Measurements from ENCODE around the gene SIM1. TPM values are rescaled to one million over a fixed set of nuclear protein-coding genes. Genes with fewer than 3 reads are reported as not detected.

The SIM1 gene
- polyA plus RNA-seq, 1 donor, result 0.03 TPM

- no peak overlapping the region for H3K27ac ChIP-seq (ENCODE audit: low read length)
- 44% methylated on average over 2 of the region's 4 CpGs for WGBS (ENCODE audit: insufficient coverage, low lambda C conversion rate)
- no peak for DNase-seq
Observed at GRCh38 chr6:100412872-100413271, 51.8 kb downstream of the SIM1 start.

GRCh38 chr6:100404051-100404450, 60.7 kb downstream of the SIM1 start:
- Histone ChIP-seq H3K9me3 (ENCODE audit: control insufficient read depth, low read depth, low read length) (no peaks in the 10 kb centered on the region), H3K27me3 (ENCODE audit: control insufficient read depth, insufficient read depth, low read length) (no peaks in the 10 kb centered on the region), H3K4me1 (ENCODE audit: control insufficient read depth, insufficient read depth, low read length) (no peaks in the 10 kb centered on the region), H3K4me3 (ENCODE audit: low read length) (no peak overlapping the region), H3K36me3 (ENCODE audit: control insufficient read depth, insufficient read depth, low read length) (no peaks in the 10 kb centered on the region), H3K27ac (ENCODE audit: low read length) (no peak overlapping the region)
- 50% methylated on average over 2 of the region's 3 CpGs for WGBS (ENCODE audit: insufficient coverage, low lambda C conversion rate)
- no peak for DNase-seq

More at GRCh38 chr6:100412872-100413271, 51.8 kb downstream of the SIM1 start:
- H3K27me3 ChIP-seq (ENCODE audit: control insufficient read depth, insufficient read depth, low read length), result peaks cover 4% of the 10 kb centered on the region
- H3K4me3 ChIP-seq (ENCODE audit: low read length), result no peak overlapping the region
- H3K9me3 ChIP-seq (ENCODE audit: control insufficient read depth, low read depth, low read length), result no peaks in the 10 kb centered on the region
- no peaks in the 10 kb centered on the region for H3K36me3 ChIP-seq (ENCODE audit: control insufficient read depth, insufficient read depth, low read length)
- H3K4me1 ChIP-seq (ENCODE audit: control insufficient read depth, insufficient read depth, low read length), result peaks cover 12% of the 10 kb centered on the region

GRCh38 chr6:100393493-100393892, 71.2 kb downstream of the SIM1 start:
- Histone ChIP-seq H3K27ac (ENCODE audit: low read length) (no peak overlapping the region), H3K4me3 (ENCODE audit: low read length) (no peak overlapping the region), H3K9me3 (ENCODE audit: control insufficient read depth, low read depth, low read length) (no peaks in the 10 kb centered on the region), H3K4me1 (ENCODE audit: control insufficient read depth, insufficient read depth, low read length) (no peaks in the 10 kb centered on the region), H3K27me3 (ENCODE audit: control insufficient read depth, insufficient read depth, low read length) (no peaks in the 10 kb centered on the region), H3K36me3 (ENCODE audit: control insufficient read depth, insufficient read depth, low read length) (no peaks in the 10 kb centered on the region)
- WGBS (ENCODE audit: insufficient coverage, low lambda C conversion rate), result 100% methylated on average over 1 of the region's 23 CpGs
- DNase-seq, result no peak

GRCh38 chr6:100392423-100392822, 72.3 kb downstream of the SIM1 start:
- Histone ChIP-seq H3K4me3 (ENCODE audit: low read length) (no peak overlapping the region), H3K27ac (ENCODE audit: low read length) (no peak overlapping the region), H3K27me3 (ENCODE audit: control insufficient read depth, insufficient read depth, low read length) (no peaks in the 10 kb centered on the region), H3K4me1 (ENCODE audit: control insufficient read depth, insufficient read depth, low read length) (no peaks in the 10 kb centered on the region), H3K9me3 (ENCODE audit: control insufficient read depth, low read depth, low read length) (no peaks in the 10 kb centered on the region), H3K36me3 (ENCODE audit: control insufficient read depth, insufficient read depth, low read length) (no peaks in the 10 kb centered on the region)
- DNase-seq, result no peak
- WGBS (ENCODE audit: insufficient coverage, low lambda C conversion rate), result no CpG with 5 or more reads among the region's 2 CpGs

- no peak for DNase-seq
- H3K27me3 ChIP-seq (ENCODE audit: control insufficient read depth, insufficient read depth, low read length), result no peaks in the 10 kb centered on the region
- 38% methylated on average over 1 of the region's 3 CpGs for WGBS (ENCODE audit: insufficient coverage, low lambda C conversion rate)
Observed at GRCh38 chr6:100388868-100389519, 75.7 kb downstream of the SIM1 start.

GRCh38 chr6:100382767-100383195, 81.9 kb downstream of the SIM1 start:
- Histone ChIP-seq H3K27ac (ENCODE audit: low read length) (no peak overlapping the region), H3K4me3 (ENCODE audit: low read length) (no peak overlapping the region), H3K36me3 (ENCODE audit: control insufficient read depth, insufficient read depth, low read length) (no peaks in the 10 kb centered on the region), H3K4me1 (ENCODE audit: control insufficient read depth, insufficient read depth, low read length) (no peaks in the 10 kb centered on the region), H3K9me3 (ENCODE audit: control insufficient read depth, low read depth, low read length) (no peaks in the 10 kb centered on the region), H3K27me3 (ENCODE audit: control insufficient read depth, insufficient read depth, low read length) (no peaks in the 10 kb centered on the region)
- DNase-seq, result no peak
- 29% methylated on average over 1 of the region's 5 CpGs for WGBS (ENCODE audit: insufficient coverage, low lambda C conversion rate)

More at GRCh38 chr6:100388868-100389519, 75.7 kb downstream of the SIM1 start:
- Histone ChIP-seq H3K4me1 (ENCODE audit: control insufficient read depth, insufficient read depth, low read length) (no peaks in the 10 kb centered on the region), H3K27ac (ENCODE audit: low read length) (no peak overlapping the region), H3K4me3 (ENCODE audit: low read length) (no peak overlapping the region), H3K9me3 (ENCODE audit: control insufficient read depth, low read depth, low read length) (no peaks in the 10 kb centered on the region), H3K36me3 (ENCODE audit: control insufficient read depth, insufficient read depth, low read length) (no peaks in the 10 kb centered on the region)

- Histone ChIP-seq H3K36me3 (ENCODE audit: control insufficient read depth, insufficient read depth, low read length) (no peaks in the 10 kb centered on the region), H3K4me3 (ENCODE audit: low read length) (no peak overlapping the region)
- DNase-seq, result no peak
Observed at GRCh38 chr6:100382031-100382430, 82.7 kb downstream of the SIM1 start.

GRCh38 chr6:100381111-100381510, 83.6 kb downstream of the SIM1 start:
- Histone ChIP-seq H3K4me1 (ENCODE audit: control insufficient read depth, insufficient read depth, low read length) (no peaks in the 10 kb centered on the region), H3K4me3 (ENCODE audit: low read length) (no peak overlapping the region), H3K27me3 (ENCODE audit: control insufficient read depth, insufficient read depth, low read length) (no peaks in the 10 kb centered on the region), H3K36me3 (ENCODE audit: control insufficient read depth, insufficient read depth, low read length) (no peaks in the 10 kb centered on the region), H3K27ac (ENCODE audit: low read length) (no peak overlapping the region), H3K9me3 (ENCODE audit: control insufficient read depth, low read depth, low read length) (no peaks in the 10 kb centered on the region)
- WGBS (ENCODE audit: insufficient coverage, low lambda C conversion rate), result 92% methylated on average over 5 of the region's 6 CpGs
- no peak for DNase-seq

More at GRCh38 chr6:100382031-100382430, 82.7 kb downstream of the SIM1 start:
- Histone ChIP-seq H3K27me3 (ENCODE audit: control insufficient read depth, insufficient read depth, low read length) (no peaks in the 10 kb centered on the region), H3K27ac (ENCODE audit: low read length) (no peak overlapping the region), H3K9me3 (ENCODE audit: control insufficient read depth, low read depth, low read length) (no peaks in the 10 kb centered on the region), H3K4me1 (ENCODE audit: control insufficient read depth, insufficient read depth, low read length) (no peaks in the 10 kb centered on the region)
- 94% methylated on average over 2 of the region's 3 CpGs for WGBS (ENCODE audit: insufficient coverage, low lambda C conversion rate)

GRCh38 chr6:100379386-100379785, 85.3 kb downstream of the SIM1 start:
- no peaks in the 10 kb centered on the region for H3K4me1 ChIP-seq (ENCODE audit: control insufficient read depth, insufficient read depth, low read length)
- H3K27ac ChIP-seq (ENCODE audit: low read length), result no peak overlapping the region
- no peak for DNase-seq
- H3K36me3 ChIP-seq (ENCODE audit: control insufficient read depth, insufficient read depth, low read length), result no peaks in the 10 kb centered on the region
- no peaks in the 10 kb centered on the region for H3K9me3 ChIP-seq (ENCODE audit: control insufficient read depth, low read depth, low read length)
- no peak overlapping the region for H3K4me3 ChIP-seq (ENCODE audit: low read length)
- WGBS (ENCODE audit: insufficient coverage, low lambda C conversion rate), result no CpG with 5 or more reads among the region's 3 CpGs
- H3K27me3 ChIP-seq (ENCODE audit: control insufficient read depth, insufficient read depth, low read length), result no peaks in the 10 kb centered on the region

- Histone ChIP-seq H3K36me3 (ENCODE audit: control insufficient read depth, insufficient read depth, low read length) (no peaks in the 10 kb centered on the region), H3K27me3 (ENCODE audit: control insufficient read depth, insufficient read depth, low read length) (no peaks in the 10 kb centered on the region), H3K9me3 (ENCODE audit: control insufficient read depth, low read depth, low read length) (no peaks in the 10 kb centered on the region), H3K27ac (ENCODE audit: low read length) (no peak overlapping the region), H3K4me1 (ENCODE audit: control insufficient read depth, insufficient read depth, low read length) (no peaks in the 10 kb centered on the region), H3K4me3 (ENCODE audit: low read length) (no peak overlapping the region)
- no CpG with 5 or more reads among the region's 2 CpGs for WGBS (ENCODE audit: insufficient coverage, low lambda C conversion rate)
- DNase-seq, result no peak
Observed at GRCh38 chr6:100378576-100378975, 86.1 kb downstream of the SIM1 start.

- DNase-seq, result no peak
- 52% methylated on average over 2 of the region's 3 CpGs for WGBS (ENCODE audit: insufficient coverage, low lambda C conversion rate)
- Histone ChIP-seq H3K27ac (ENCODE audit: low read length) (no peak overlapping the region), H3K9me3 (ENCODE audit: control insufficient read depth, low read depth, low read length) (no peaks in the 10 kb centered on the region), H3K4me1 (ENCODE audit: control insufficient read depth, insufficient read depth, low read length) (no peaks in the 10 kb centered on the region), H3K27me3 (ENCODE audit: control insufficient read depth, insufficient read depth, low read length) (peaks cover 3% of the 10 kb centered on the region), H3K36me3 (ENCODE audit: control insufficient read depth, insufficient read depth, low read length) (no peaks in the 10 kb centered on the region), H3K4me3 (ENCODE audit: low read length) (no peak overlapping the region)
Observed at GRCh38 chr6:100376103-100376502, 88.6 kb downstream of the SIM1 start.
